Right lobe of liver (tissue), 6 donors: ENCODE results near the gene PCYOX1L. TPM values are rescaled to one million over a fixed set of nuclear protein-coding genes. Genes with fewer than 3 reads are reported as not detected.

Source experiments
- ATAC-seq, 4 donors: fragments of 200-7000 bp; cut with Tn5 transposase; one replicate each; pipeline ENCODE4 v1.9.1; 2020; ENCODE audit warnings: mild to moderate bottlenecking in 4 of 4, moderate library complexity in 4 of 4
- DNase-seq, 3 donors: peaks; one replicate each; pipeline ENCODE4 v3.0.0-alpha.2; 2020
- H3K27ac ChIP-seq, 3 donors: fragments of 200-600 bp; one replicate each; pipeline ENCODE4 v1.8.0; 2022
- H3K27me3 ChIP-seq, 2 donors: fragments of 200-600 bp; one replicate each; pipeline ENCODE4 v1.8.0; 2022
- H3K36me3 ChIP-seq, 4 donors: fragments of 200-600 bp; sonication (generic) in 1 of 4; one replicate each; pipeline versions ENCODE4 v1.5.1 to v1.8.0; 2017 to 2022; ENCODE audit warnings: control low read depth in 1 of 4
- H3K4me1 ChIP-seq, 4 donors: fragments of 200-600 bp; sonication (generic) in 1 of 4; one replicate each; pipeline versions ENCODE4 v1.5.1 to v1.8.0; 2017 to 2022; ENCODE audit warnings: control low read depth in 1 of 4
- H3K4me3 ChIP-seq, 3 donors: fragments of 200-600 bp; one replicate each; pipeline ENCODE4 v1.8.0; 2022
- H3K9me3 ChIP-seq, 4 donors: fragments of 200-600 bp; sonication (generic) in 1 of 4; one replicate each; pipeline versions ENCODE4 v1.5.1 to v1.8.0; 2017 to 2022; ENCODE audit warnings: control low read depth in 1 of 4
- POLR2A ChIP-seq: fragments of 450-650 bp; IDR thresholded peaks from one replicate; pipeline ENCODE4 v1.6.1; 2017; ENCODE audit warnings: antibody characterized with exemption, mild to moderate bottlenecking
- WGBS: methylation state at CpG from one replicate; pipeline ENCODE4 v1.1.6; 2018; ENCODE audit warnings: low coverage, low lambda C conversion rate; ENCODE audit not compliant: insufficient coverage; ENCODE audit errors: missing lambda C conversion rate; 5-methylcytosine and 5-hydroxymethylcytosine counted together
- intact Hi-C, 2 donors: fragments of 100-400 bp; cut with DNase I; formaldehyde crosslinking; loops; one replicate each; pipeline versions ENCODE4 v1.11.2 to v1.14.1; 2022
- total RNA-seq, 6 experiments: library from RNA; depleted of rRNA in 2 of 6; stranded (reverse); fragments of >200 nt in 2 of 6; fragmentation: NEBNext Ultra II Directional in 3 of 6; extraction: Animal tissue kit (Norgen Biotek cat#: 25700) in 3 of 6; gene quantifications; one replicate each; pipeline versions ENCODE4 v1.1.0 to v1.2.4, GENCODE V29; 2016 to 2023
- TF ChIP-seq, protein P1 (sequence below), 4 donors: fragments of 200-600 bp in 3 of 4; fragments of 450-650 bp in 1 of 4; IDR thresholded peaks; one replicate each; pipeline versions ENCODE4 v1.5.1 to v1.8.0; 2016 to 2022; ENCODE audit warnings: antibody characterized with exemption in 4 of 4, mild to moderate bottlenecking in 2 of 4
- donor health status: DM: no; HTN: yes; CAD: no.
- donor health status: DM: no; HTN: no; CAD: no.
- donor health status: DM: no; HTN: no; CAD: no.
- donor health status: DM: no; HTN: yes; CAD: no.
- donor health status: DM: no; HTN: yes; CAD: no.

Gene PCYOX1L
- total RNA-seq, 6 experiments from 2014 or later = 0.29 to 1.2 (median 0.62) TPM

DNA sequence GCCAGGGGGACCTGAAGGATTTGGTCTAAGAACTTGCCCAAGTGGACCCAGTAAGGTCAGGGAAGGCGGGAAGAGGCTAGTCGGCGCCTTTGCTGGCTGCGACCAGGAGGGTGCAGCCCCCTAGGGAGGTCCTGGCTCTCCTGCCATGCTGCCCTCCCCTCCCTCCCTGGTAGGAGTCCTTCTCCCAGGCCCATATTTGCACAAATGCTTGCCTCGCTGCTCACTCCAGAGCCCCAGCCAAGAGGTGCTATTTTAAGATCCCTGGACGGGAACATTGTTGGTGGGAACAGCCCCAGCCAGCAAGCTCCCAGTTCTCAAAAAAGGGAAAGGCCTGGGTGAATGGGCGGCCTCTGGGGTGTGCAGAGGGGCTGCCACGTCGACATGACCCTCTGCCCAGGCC lies 25.6 kb downstream of the PCYOX1L start:
- no peak for DNase-seq
- TF ChIP-seq, protein P1, sequence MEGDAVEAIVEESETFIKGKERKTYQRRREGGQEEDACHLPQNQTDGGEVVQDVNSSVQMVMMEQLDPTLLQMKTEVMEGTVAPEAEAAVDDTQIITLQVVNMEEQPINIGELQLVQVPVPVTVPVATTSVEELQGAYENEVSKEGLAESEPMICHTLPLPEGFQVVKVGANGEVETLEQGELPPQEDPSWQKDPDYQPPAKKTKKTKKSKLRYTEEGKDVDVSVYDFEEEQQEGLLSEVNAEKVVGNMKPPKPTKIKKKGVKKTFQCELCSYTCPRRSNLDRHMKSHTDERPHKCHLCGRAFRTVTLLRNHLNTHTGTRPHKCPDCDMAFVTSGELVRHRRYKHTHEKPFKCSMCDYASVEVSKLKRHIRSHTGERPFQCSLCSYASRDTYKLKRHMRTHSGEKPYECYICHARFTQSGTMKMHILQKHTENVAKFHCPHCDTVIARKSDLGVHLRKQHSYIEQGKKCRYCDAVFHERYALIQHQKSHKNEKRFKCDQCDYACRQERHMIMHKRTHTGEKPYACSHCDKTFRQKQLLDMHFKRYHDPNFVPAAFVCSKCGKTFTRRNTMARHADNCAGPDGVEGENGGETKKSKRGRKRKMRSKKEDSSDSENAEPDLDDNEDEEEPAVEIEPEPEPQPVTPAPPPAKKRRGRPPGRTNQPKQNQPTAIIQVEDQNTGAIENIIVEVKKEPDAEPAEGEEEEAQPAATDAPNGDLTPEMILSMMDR (IDR thresholded peaks at IDR 0.05) = no peak
- TF ChIP-seq POLR2A = no peak
- intact Hi-C loops = loop anchor here in 1 of 2 donors (5.0 kb wide), 2 partner anchors 39 to 184 kb away; no protein-coding TSS in a partner anchor
- H3K27ac ChIP-seq = peak overlapping the region in 1 of 3 donors; percentile 14
- WGBS = 79% methylated on average over 4 of the region's 9 CpGs
- H3K36me3 ChIP-seq = no peaks in the 10 kb centered on the region
- H3K9me3 ChIP-seq = no peaks in the 10 kb centered on the region
- no peaks in the 10 kb centered on the region for H3K27me3 ChIP-seq
- peak in 2 of 4 donors; percentile 10 to 27 for ATAC-seq
- H3K4me1 ChIP-seq = no peaks in the 10 kb centered on the region
- no peak overlapping the region for H3K4me3 ChIP-seq

DNA sequence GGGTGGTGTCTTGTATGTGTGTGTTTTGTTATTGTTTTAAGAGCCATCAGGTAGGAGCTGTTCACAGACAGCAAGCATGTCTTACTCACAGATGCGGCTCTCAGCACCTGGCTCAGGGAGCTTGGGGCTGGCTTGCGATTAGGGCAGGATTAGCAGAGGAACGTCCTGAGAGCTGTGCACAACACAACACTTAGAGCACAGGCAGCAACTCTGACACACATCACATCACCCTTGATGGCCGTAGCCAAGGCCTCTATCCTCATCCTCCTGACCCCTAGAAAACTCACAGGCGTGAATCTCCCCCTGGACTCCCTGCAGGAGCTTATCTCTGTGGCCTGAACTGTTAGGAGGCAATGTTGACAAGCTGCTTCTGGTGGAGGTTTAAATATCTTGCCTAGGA lies 28.3 kb downstream of the PCYOX1L start:
- peak overlapping the region in 1 of 3 donors; percentile 13 for H3K27ac ChIP-seq
- no peak for ATAC-seq
- no peak overlapping the region for H3K4me3 ChIP-seq
- H3K4me1 ChIP-seq = no peaks in the 10 kb centered on the region
- 61% methylated on average over 4 of the region's 5 CpGs for WGBS
- no peaks in the 10 kb centered on the region for H3K27me3 ChIP-seq
- no peak for TF ChIP-seq POLR2A
- TF ChIP-seq, protein P1 (IDR thresholded peaks at IDR 0.05) = no peak
- intact Hi-C loops = no loop called here
- DNase-seq = no peak
- no peaks in the 10 kb centered on the region for H3K9me3 ChIP-seq
- H3K36me3 ChIP-seq = no peaks in the 10 kb centered on the region

DNA sequence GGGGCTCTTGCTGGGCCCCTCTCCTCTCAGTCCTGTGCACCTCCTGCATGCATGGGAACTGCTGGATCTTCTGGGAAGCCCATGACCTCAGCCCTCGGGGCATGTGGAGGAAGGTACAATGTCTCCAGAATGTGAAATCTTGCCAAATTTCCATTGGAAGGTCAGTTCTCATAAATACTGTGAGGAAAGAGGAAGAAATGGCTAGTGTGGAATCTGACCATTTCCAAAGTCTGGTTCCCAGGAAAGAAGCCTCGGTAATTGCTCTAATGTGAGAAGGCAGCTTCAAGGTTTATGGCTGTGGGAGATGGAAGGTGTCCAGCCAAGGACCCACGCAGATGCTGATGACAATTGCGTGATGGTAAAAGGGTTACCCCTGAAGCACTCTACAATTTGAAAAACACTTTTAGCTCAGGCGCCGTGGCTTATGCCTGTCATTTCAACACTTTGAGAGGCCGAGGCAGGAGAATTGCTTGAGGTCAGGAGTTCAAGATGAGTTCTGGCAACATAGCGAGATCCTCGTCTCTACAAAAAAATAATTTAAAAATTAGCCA lies 29.3 kb downstream of the PCYOX1L start:
- H3K27me3 ChIP-seq = no peaks in the 10 kb centered on the region
- ATAC-seq = peak in 2 of 4 donors; percentile 7 to 16
- TF ChIP-seq, protein P1 (IDR thresholded peaks at IDR 0.05) = no peak
- no peak for TF ChIP-seq POLR2A
- intact Hi-C loops = no loop called here
- no peak for DNase-seq
- no peak overlapping the region for H3K27ac ChIP-seq
- no peak overlapping the region for H3K4me3 ChIP-seq
- H3K4me1 ChIP-seq = no peaks in the 10 kb centered on the region
- no peaks in the 10 kb centered on the region for H3K9me3 ChIP-seq
- WGBS = 70% methylated on average over 9 of the region's 9 CpGs
- no peaks in the 10 kb centered on the region for H3K36me3 ChIP-seq

DNA sequence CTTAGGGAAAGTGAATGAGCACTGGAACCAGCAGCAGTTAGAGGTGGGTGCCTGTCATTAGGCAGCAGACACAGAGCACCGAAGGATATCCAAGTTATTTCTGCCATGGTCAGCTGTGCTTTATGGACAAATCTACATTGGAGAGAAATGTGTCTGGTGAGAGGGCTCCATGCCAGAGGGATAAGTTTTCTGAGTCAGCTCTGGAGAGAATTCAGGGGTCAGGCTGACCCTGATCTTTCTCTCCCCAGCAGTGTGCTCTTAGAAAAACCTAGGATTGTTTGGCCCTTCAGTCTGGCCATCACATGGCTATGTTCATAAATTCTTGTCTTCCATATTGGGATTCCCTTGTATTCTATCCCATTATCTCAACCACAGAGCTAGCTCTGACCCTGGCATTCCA lies 30.1 kb downstream of the PCYOX1L start:
- Histone ChIP-seq H3K27me3 (no peaks in the 10 kb centered on the region), H3K4me1 (no peaks in the 10 kb centered on the region), H3K4me3 (no peak overlapping the region), H3K9me3 (no peaks in the 10 kb centered on the region), H3K27ac (no peak overlapping the region), H3K36me3 (no peaks in the 10 kb centered on the region)
- WGBS = 60% methylated on average over 1 of the region's 1 CpG
- ATAC-seq (peak in 2 of 4 donors; percentile 27 to 28), DNase-seq (no peak)
- no peak for TF ChIP-seq POLR2A
- TF ChIP-seq, protein P1 (IDR thresholded peaks at IDR 0.05) = no peak
- intact Hi-C loops = no loop called here
